Uterus (tissue), 2 donors: ENCODE results near the gene ESYT1.

ENCODE experiments used
- POLR2A ChIP-seq, 2 donors: fragments of 450-650 bp; IDR thresholded peaks; one replicate each; pipeline ENCODE4 v1.6.1; 2016; ENCODE audit warnings: antibody characterized with exemption in 2 of 2, mild to moderate bottlenecking in 1 of 2, moderate library complexity in 1 of 2
- TF ChIP-seq, protein P1 (sequence below), 4 experiments: fragments of 200-600 bp in 2 of 4; fragments of 450-650 bp in 2 of 4; sonication (generic) in 2 of 4; IDR thresholded peaks; one replicate each; pipeline ENCODE4 v1.5.1; 2016 to 2019; ENCODE audit warnings: antibody characterized with exemption in 4 of 4, mild to moderate bottlenecking in 2 of 4, moderate library complexity in 1 of 4

- TF ChIP-seq, protein P1, sequence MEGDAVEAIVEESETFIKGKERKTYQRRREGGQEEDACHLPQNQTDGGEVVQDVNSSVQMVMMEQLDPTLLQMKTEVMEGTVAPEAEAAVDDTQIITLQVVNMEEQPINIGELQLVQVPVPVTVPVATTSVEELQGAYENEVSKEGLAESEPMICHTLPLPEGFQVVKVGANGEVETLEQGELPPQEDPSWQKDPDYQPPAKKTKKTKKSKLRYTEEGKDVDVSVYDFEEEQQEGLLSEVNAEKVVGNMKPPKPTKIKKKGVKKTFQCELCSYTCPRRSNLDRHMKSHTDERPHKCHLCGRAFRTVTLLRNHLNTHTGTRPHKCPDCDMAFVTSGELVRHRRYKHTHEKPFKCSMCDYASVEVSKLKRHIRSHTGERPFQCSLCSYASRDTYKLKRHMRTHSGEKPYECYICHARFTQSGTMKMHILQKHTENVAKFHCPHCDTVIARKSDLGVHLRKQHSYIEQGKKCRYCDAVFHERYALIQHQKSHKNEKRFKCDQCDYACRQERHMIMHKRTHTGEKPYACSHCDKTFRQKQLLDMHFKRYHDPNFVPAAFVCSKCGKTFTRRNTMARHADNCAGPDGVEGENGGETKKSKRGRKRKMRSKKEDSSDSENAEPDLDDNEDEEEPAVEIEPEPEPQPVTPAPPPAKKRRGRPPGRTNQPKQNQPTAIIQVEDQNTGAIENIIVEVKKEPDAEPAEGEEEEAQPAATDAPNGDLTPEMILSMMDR (IDR thresholded peaks at IDR 0.05), result no peak
- TF ChIP-seq POLR2A (IDR thresholded peaks at IDR 0.05), result no peak
Observed at GRCh38 chr12:56165369-56165768, 37.3 kb downstream of the ESYT1 start.
